Hepatocyte (in vitro differentiated cells): ENCODE data around the gene LRRN4CL.
"Not testable (repeated sequence)": the region's sequence is repeated elsewhere in the genome, so short reads cannot be mapped to it uniquely, and the experiment has no call there.

Experiments
- CTCF ChIP-seq: fragments of 200-600 bp; sonication (generic); IDR thresholded peaks from 2 replicates; pipeline ENCODE4 v1.5.1; 2016; ENCODE audit warnings: antibody characterized with exemption, mild to moderate bottlenecking; ENCODE audit not compliant: poor library complexity
- EZH2 ChIP-seq: fragments of 200-600 bp; sonication (generic); IDR thresholded peaks from 2 replicates; pipeline ENCODE4 v1.6.1; 2016; ENCODE audit warnings: antibody characterized with exemption, mild to moderate bottlenecking, borderline replicate concordance

- TF ChIP-seq CTCF, EZH2: not testable (repeated sequence)
Measured at GRCh38 chr11:62693624-62694023, 4.3 kb upstream of the LRRN4CL start.
